ENCODE results near the gene ALOX12.

The ALOX12 gene

DNA sequence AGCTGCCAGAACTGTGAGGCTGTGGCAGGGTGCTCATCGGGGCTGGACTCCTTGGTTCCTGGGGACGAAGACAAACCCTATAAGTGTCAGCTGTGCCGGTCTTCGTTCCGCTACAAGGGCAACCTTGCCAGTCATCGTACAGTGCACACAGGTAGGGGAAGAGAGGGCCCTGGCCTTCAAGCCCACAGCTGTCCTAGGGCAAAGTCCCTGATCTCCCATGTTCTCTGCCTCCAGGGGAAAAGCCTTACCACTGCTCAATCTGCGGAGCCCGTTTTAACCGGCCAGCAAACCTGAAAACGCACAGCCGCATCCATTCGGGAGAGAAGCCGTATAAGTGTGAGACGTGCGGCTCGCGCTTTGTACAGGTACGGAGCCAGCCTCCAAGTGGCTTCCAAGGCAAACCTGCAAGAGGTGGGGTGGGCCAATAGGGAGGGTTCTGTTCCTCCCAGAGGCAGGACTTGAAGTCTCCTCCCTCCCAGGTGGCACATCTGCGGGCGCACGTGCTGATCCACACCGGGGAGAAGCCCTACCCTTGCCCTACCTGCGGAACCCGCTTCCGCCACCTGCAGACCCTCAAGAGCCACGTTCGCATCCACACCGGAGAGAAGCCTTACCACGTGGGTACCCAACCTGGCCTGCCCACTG, 30.7 kb downstream of the ALOX12 start:
- H3K4me3 ChIP-seq (ENCODE audit: low read depth in 1 of 2, low read length in 1 of 2): no peak overlapping the region
- TF ChIP-seq, protein P1, sequence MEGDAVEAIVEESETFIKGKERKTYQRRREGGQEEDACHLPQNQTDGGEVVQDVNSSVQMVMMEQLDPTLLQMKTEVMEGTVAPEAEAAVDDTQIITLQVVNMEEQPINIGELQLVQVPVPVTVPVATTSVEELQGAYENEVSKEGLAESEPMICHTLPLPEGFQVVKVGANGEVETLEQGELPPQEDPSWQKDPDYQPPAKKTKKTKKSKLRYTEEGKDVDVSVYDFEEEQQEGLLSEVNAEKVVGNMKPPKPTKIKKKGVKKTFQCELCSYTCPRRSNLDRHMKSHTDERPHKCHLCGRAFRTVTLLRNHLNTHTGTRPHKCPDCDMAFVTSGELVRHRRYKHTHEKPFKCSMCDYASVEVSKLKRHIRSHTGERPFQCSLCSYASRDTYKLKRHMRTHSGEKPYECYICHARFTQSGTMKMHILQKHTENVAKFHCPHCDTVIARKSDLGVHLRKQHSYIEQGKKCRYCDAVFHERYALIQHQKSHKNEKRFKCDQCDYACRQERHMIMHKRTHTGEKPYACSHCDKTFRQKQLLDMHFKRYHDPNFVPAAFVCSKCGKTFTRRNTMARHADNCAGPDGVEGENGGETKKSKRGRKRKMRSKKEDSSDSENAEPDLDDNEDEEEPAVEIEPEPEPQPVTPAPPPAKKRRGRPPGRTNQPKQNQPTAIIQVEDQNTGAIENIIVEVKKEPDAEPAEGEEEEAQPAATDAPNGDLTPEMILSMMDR (IDR thresholded peaks at IDR 0.05): no peak
- H3K27me3 ChIP-seq: peaks cover 27% of the 10 kb centered on the region
- H3K4me1 ChIP-seq (ENCODE audit: control insufficient read depth in 1 of 2, insufficient read depth in 1 of 2, low read depth in 1 of 2, low read length in 1 of 2): peaks cover 29% of the 10 kb centered on the region in 2 experiments
- H3K9me3 ChIP-seq: no peaks in the 10 kb centered on the region
- H3K27ac ChIP-seq: no peak overlapping the region
- H3K36me3 ChIP-seq: no peaks in the 10 kb centered on the region

DNA sequence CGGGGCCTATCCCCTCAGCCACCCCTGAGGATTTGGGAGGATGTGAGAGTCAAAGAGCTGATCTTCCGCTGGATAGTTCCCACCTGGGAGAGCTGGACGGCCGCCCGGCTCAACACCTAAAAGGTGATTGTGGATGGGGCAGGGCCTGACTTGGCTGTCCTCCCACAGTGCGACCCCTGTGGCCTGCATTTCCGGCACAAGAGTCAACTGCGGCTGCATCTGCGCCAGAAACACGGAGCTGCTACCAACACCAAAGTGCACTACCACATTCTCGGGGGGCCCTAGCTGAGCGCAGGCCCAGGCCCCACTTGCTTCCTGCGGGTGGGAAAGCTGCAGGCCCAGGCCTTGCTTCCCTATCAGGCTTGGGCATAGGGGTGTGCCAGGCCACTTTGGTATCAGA, 31.5 kb downstream of the ALOX12 start:
- Histone ChIP-seq H3K27ac (no peak overlapping the region), H3K27me3 (peaks cover 19% of the 10 kb centered on the region), H3K36me3 (no peaks in the 10 kb centered on the region), H3K4me1 (ENCODE audit: control insufficient read depth in 1 of 2, insufficient read depth in 1 of 2, low read depth in 1 of 2, low read length in 1 of 2) (peaks cover 21 to 22% of the 10 kb centered on the region in 2 experiments), H3K9me3 (no peaks in the 10 kb centered on the region), H3K4me3 (ENCODE audit: low read depth in 1 of 2, low read length in 1 of 2) (no peak overlapping the region)
- TF ChIP-seq, protein P1 (IDR thresholded peaks at IDR 0.05): no peak

DNA sequence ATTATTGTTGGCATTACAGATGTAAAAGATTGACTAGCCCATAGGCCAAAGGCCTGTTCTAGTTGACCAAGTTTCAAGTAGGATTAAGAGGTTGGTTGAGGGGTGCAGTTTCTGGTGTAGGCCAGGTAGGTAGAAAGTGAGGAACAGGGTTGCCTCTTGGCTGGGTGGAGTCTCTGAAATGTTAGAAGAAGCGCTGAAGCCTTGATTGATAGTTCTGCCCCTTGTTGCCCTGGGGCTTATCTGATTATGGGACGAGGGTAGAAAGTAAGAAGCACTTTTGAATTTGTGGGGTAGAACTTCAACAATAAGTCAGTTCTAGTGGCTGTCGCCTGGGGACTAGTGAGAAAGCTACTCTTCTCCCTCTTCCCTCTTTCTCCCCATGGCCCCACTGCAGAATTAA, 33.2 kb downstream of the ALOX12 start:
- H3K9me3 ChIP-seq: no peaks in the 10 kb centered on the region
- no peak overlapping the region for H3K4me3 ChIP-seq (ENCODE audit: low read depth in 1 of 2, low read length in 1 of 2)
- H3K4me1 ChIP-seq (ENCODE audit: control insufficient read depth in 1 of 2, insufficient read depth in 1 of 2, low read depth in 1 of 2, low read length in 1 of 2): peaks cover 8 to 9% of the 10 kb centered on the region in 2 experiments
- H3K27ac ChIP-seq: no peak overlapping the region
- H3K27me3 ChIP-seq: peaks cover 2% of the 10 kb centered on the region
- H3K36me3 ChIP-seq: no peaks in the 10 kb centered on the region
- TF ChIP-seq, protein P1 (IDR thresholded peaks at IDR 0.05): no peak

DNA sequence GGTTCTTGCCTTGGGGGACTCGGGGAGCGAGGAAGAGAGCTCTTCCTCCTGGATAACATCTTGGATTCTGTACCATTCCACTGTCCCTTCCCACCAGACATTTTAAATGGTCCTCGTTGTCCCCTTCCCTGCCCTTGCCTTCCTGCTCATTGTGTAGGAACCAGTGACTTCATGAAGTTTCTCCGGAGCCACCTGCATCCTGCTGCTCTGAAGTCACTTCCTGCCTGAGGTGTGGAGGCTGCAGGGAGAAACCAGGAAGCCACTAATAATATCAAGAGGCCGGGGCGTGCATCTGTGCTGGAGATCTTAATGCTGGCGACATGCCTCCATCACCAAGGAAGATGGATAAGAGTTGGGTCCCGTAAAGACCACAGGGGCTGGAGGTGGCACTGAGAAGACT, 33.8 kb downstream of the ALOX12 start:
- Histone ChIP-seq H3K9me3 (no peaks in the 10 kb centered on the region), H3K27me3 (no peaks in the 10 kb centered on the region), H3K27ac (no peak overlapping the region), H3K4me1 (ENCODE audit: control insufficient read depth in 1 of 2, insufficient read depth in 1 of 2, low read depth in 1 of 2, low read length in 1 of 2) (peaks cover 8 to 9% of the 10 kb centered on the region in 2 experiments), H3K4me3 (ENCODE audit: low read depth in 1 of 2, low read length in 1 of 2) (no peak overlapping the region), H3K36me3 (no peaks in the 10 kb centered on the region)
- TF ChIP-seq, protein P1 (IDR thresholded peaks at IDR 0.05): no peak

DNA sequence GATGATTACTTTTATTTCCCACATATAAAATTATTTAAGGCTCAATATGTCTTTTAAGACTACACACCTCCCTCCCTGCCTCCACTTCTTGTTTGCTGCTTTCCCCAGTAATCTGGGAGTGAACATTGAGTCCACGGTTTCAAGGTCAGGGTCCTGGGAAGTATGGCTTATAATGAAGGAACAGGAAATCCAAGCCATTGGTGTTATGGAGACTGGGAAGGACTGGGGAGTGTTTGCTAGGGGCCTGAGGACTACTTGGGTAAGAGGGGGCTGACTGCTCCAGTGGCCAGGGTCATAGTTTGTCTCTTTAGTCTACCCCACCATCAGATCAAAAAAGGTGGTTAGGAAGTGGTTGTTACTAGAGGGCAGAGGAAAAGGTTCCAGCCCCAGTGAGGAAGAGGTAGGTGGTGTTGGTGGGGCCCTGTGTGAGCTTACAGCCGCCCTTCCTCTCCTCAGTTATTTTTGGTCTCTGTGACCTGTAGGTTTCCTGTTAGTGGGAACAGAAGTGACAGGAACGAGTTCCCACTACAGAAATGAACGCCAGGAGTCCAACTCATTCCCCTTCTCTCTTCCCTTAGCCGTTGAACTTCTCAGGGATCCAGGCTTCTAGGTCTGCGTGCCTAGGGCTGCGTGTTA, 39.2 kb downstream of the ALOX12 start:
- Histone ChIP-seq H3K9me3 (no peaks in the 10 kb centered on the region), H3K27me3 (peaks cover 10% of the 10 kb centered on the region), H3K36me3 (no peaks in the 10 kb centered on the region), H3K4me1 (ENCODE audit: control insufficient read depth in 1 of 2, insufficient read depth in 1 of 2, low read depth in 1 of 2, low read length in 1 of 2) (peaks cover 19% of the 10 kb centered on the region in 2 experiments), H3K4me3 (ENCODE audit: low read depth in 1 of 2, low read length in 1 of 2) (peak overlapping the region; percentile 77 to 89), H3K27ac (peak overlapping the region; percentile 90)
- TF ChIP-seq, protein P1 (IDR thresholded peaks at IDR 0.05): no peak

Data from neutrophil (primary cell).